Gastroesophageal sphincter (tissue), 4 donors: Measurements from ENCODE around the gene RND3. TPM values are rescaled to one million over a fixed set of nuclear protein-coding genes. Genes with fewer than 3 reads are reported as not detected.

Experiments used
- ATAC-seq: fragments of 150-250 bp; one replicate; pipeline ENCODE4 v1.9.1; 2016; ENCODE audit warnings: mild to moderate bottlenecking, moderate library complexity
- H3K27ac ChIP-seq, 4 donors: fragments of 200-600 bp; sonication (generic) in 3 of 4; 1 replicate in 3 of 4; 2 replicates in 1 of 4; pipeline ENCODE4 v1.5.1; 2016 to 2019
- H3K27me3 ChIP-seq: fragments of 200-600 bp; sonication (generic); one replicate; pipeline ENCODE4 v1.5.1; 2019
- H3K36me3 ChIP-seq, 2 donors: fragments of 200-600 bp; sonication (generic); one replicate each; pipeline ENCODE4 v1.5.1; 2019; ENCODE audit warnings: control low read depth in 1 of 2
- H3K4me1 ChIP-seq, 3 donors: fragments of 200-600 bp; sonication (generic); 1 replicate in 2 of 3; 2 replicates in 1 of 3; pipeline ENCODE4 v1.5.1; 2016 to 2019; ENCODE audit warnings: control low read depth in 2 of 3
- H3K4me3 ChIP-seq, 2 donors: fragments of 200-600 bp; sonication (generic); one replicate each; pipeline ENCODE4 v1.5.1; 2019; ENCODE audit warnings: mild to moderate bottlenecking in 1 of 2, moderate library complexity in 1 of 2
- H3K9me3 ChIP-seq, 3 donors: fragments of 200-600 bp; sonication (generic); one replicate each; pipeline ENCODE4 v1.5.1; 2017 to 2019; ENCODE audit warnings: control low read depth in 2 of 3
- EP300 ChIP-seq: sonication (generic); formaldehyde crosslinking; IDR thresholded peaks from one replicate; pipeline ENCODE4 v1.6.1; 2017; ENCODE audit warnings: antibody characterized with exemption, mild to moderate bottlenecking
- POLR2A ChIP-seq, 2 donors: fragments of 450-650 bp; IDR thresholded peaks; one replicate each; pipeline ENCODE4 v1.6.1; 2017; ENCODE audit warnings: antibody characterized with exemption in 2 of 2, mild to moderate bottlenecking in 2 of 2, moderate library complexity in 1 of 2
- POLR2AphosphoS5 ChIP-seq: sonication (generic); formaldehyde crosslinking; IDR thresholded peaks from one replicate; pipeline ENCODE4 v1.6.1; 2017; ENCODE audit warnings: antibody characterized with exemption
- WGBS, 2 donors: methylation state at CpG; one replicate each; pipeline ENCODE4 v1.1.5; 2018; ENCODE audit warnings: low coverage in 1 of 2; 5-methylcytosine and 5-hydroxymethylcytosine counted together
- total RNA-seq, 4 donors: library from RNA; depleted of rRNA; stranded (reverse); fragments of >200 nt; gene quantifications; one replicate each; pipeline ENCODE4 v1.1.0, GENCODE V29; 2016
- TF ChIP-seq, protein P1 (sequence below), 4 experiments: fragments of 200-600 bp in 2 of 4; fragments of 450-650 bp in 2 of 4; sonication (generic) in 1 of 4; IDR thresholded peaks; one replicate each; pipeline ENCODE4 v1.5.1; 2017 to 2019; ENCODE audit warnings: antibody characterized with exemption in 4 of 4, mild to moderate bottlenecking in 2 of 4, moderate library complexity in 2 of 4

The RND3 gene
- total RNA-seq, 4 donors from 2014 or later = 31.0 to 154 (median 81.0) TPM

DNA sequence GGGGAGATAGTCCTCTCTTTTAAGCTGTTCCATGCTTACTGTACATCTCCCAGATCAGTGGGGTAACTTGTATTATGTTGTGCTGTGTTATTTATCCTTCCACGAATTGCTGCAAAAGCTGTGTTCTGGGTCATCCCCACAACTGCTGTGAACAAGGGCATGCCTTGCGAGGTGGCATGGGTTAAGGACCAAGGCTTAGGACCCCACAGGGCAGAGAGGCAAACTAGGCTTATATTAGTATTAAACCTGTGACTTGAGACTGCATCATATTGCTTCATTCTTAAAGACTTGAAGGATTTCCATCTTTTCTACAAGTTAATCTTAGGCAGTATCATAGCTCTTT lies 19.9 kb downstream of the RND3 start:
- 50 to 63% methylated on average over 1 to 2 of the region's 2 CpGs for WGBS, 2 donors
- peaks cover 2 to 39% of the 10 kb centered on the region in 2 donors for H3K36me3 ChIP-seq
- no peak for ATAC-seq
- no peaks in the 10 kb centered on the region for H3K27me3 ChIP-seq
- peaks cover 9 to 54% (median 9%) of the 10 kb centered on the region in 3 donors for H3K4me1 ChIP-seq
- no peak overlapping the region for H3K4me3 ChIP-seq
- peak overlapping the region; percentile 72 to 85 (median 74) for H3K27ac ChIP-seq
- TF ChIP-seq POLR2AphosphoS5 = no peak
- TF ChIP-seq, protein P1, sequence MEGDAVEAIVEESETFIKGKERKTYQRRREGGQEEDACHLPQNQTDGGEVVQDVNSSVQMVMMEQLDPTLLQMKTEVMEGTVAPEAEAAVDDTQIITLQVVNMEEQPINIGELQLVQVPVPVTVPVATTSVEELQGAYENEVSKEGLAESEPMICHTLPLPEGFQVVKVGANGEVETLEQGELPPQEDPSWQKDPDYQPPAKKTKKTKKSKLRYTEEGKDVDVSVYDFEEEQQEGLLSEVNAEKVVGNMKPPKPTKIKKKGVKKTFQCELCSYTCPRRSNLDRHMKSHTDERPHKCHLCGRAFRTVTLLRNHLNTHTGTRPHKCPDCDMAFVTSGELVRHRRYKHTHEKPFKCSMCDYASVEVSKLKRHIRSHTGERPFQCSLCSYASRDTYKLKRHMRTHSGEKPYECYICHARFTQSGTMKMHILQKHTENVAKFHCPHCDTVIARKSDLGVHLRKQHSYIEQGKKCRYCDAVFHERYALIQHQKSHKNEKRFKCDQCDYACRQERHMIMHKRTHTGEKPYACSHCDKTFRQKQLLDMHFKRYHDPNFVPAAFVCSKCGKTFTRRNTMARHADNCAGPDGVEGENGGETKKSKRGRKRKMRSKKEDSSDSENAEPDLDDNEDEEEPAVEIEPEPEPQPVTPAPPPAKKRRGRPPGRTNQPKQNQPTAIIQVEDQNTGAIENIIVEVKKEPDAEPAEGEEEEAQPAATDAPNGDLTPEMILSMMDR (IDR thresholded peaks at IDR 0.05) = no peak
- no peak for TF ChIP-seq EP300
- no peak for TF ChIP-seq POLR2A (IDR thresholded peaks at IDR 0.05)
- no peaks in the 10 kb centered on the region for H3K9me3 ChIP-seq

DNA sequence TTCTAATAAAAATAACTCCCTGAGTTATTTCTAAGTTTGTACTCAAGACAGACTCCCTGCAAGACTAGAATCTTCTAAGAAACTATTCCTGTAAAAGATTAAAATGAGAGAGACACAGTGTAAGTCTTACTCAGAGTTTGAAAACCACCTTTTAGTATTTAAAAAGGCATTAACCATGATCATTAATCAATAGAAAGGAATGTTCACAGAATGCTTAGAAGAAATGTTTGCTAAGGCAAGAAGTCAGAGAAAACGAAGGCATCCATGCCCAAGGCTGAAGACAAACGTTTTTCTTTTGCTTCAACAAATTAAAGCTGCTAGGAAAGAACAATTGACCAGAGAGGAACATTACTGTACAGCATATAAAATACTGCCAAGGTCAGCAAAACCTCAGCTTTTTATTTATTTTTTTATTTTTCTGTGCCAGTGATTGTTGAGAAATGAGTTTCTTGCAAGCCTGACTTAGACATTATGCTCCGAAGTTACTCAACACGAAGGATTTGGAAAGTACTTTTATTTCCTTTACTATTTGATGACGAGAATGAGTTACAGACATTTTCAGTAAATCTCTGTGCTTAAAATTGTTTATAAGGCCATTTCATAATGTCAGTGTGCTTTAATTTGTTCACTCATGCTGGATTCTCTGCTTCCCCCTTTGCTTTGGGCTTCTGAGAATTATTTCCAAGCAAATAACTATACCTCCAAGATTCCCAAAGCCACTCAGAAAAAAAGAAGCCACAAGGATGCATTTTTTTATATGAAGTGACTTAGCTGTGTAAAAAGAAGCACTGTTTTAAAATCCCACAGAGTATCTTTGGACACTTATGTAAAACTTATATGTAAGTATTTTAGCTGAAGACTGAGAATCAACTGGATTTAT lies 20.5 kb downstream of the RND3 start:
- H3K27me3 ChIP-seq = no peaks in the 10 kb centered on the region
- H3K4me3 ChIP-seq = peak overlapping the region in 1 of 2 donors; percentile 17
- H3K9me3 ChIP-seq = no peaks in the 10 kb centered on the region
- WGBS, 2 donors = 8 to 14% methylated on average over 5 of the region's 5 CpGs
- H3K36me3 ChIP-seq = peaks cover 2 to 34% of the 10 kb centered on the region in 2 donors
- peak; percentile 66 for ATAC-seq
- H3K27ac ChIP-seq = peak overlapping the region; percentile 72 to 85 (median 74)
- TF ChIP-seq POLR2AphosphoS5 (peak; percentile 68), POLR2A (IDR thresholded peaks at IDR 0.05) (no peak)
- peaks cover 3 to 48% (median 9%) of the 10 kb centered on the region in 3 donors for H3K4me1 ChIP-seq

DNA sequence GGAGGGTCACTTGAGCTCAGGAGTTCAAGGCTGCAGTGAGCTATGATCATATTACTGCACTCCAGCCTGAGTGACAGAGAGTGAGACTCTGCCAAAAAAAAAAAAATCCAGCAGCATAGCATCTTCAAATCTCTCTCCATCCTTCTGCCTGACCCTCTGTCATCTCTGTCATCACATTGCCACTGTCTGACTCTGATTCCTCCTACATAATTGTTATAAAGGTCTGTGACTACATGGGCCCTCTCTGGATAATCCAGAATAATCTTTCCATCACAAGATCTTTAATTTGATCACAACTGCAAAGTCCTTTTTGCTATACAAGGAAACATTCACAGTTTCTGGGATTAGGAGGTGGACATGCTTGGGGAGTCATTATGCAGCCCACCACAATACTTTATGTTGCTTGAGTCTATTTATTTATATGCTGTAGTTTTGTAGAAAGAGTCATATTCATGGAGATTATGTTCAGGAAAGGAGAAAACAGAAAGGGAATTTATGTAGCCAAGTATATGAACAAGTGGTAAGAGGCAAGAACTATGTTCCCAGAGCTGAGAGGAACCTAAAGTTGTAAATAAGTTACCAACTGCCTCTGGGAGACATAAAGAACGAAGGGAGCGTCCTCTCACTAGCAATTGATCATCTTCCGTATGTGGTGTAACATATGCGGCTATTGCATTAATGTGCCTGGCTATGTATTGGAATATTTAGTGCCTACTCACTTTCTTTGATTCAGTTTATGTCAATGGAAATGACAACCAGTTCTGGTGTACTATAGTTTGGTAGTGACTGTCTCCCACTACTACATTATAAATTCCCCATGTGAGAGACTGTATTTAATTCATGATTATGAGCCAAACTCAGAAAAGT lies 21.5 kb downstream of the RND3 start:
- no peak for ATAC-seq
- peaks cover 3 to 46% (median 9%) of the 10 kb centered on the region in 3 donors for H3K4me1 ChIP-seq
- H3K36me3 ChIP-seq = peaks cover 2 to 23% of the 10 kb centered on the region in 2 donors
- peak overlapping the region; percentile 59 to 85 (median 73) for H3K27ac ChIP-seq
- 80 to 94% methylated on average over 4 of the region's 4 CpGs for WGBS, 2 donors
- H3K27me3 ChIP-seq = no peaks in the 10 kb centered on the region
- H3K9me3 ChIP-seq = no peaks in the 10 kb centered on the region
- H3K4me3 ChIP-seq = no peak overlapping the region
- TF ChIP-seq POLR2A (IDR thresholded peaks at IDR 0.05) (no peak), POLR2AphosphoS5 (no peak), EP300 (no peak)
- TF ChIP-seq, protein P1 (IDR thresholded peaks at IDR 0.05) = no peak

DNA sequence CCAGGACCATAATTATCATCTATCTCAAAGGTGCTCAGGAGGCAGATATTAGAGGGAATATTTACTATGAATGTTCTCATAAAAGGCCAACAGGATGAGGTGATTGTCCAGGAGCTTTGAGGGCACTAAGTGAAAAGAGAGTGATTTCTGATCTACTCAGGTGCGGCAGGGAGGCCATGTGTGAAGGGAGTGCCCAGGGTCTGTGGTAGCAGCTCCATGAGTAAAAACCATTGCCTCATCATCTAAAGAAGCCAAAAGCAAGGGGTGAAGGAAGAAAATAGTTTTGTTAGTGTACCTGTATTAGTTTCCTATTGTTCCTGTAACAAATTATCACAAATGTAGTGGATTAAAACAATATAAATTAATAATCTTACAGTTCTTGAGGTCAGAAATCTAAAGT lies 22.5 kb downstream of the RND3 start:
- no peak for ATAC-seq
- TF ChIP-seq POLR2AphosphoS5 (no peak), EP300 (no peak), POLR2A (IDR thresholded peaks at IDR 0.05) (no peak)
- TF ChIP-seq, protein P1 (IDR thresholded peaks at IDR 0.05) = no peak
- peak overlapping the region in 2 of 4 donors; percentile 72 to 74 for H3K27ac ChIP-seq
- 100% methylated on average over 1 of the region's 1 CpG; no CpG with 5 or more reads in 1 of the 2 donors for WGBS, 2 donors
- H3K9me3 ChIP-seq = no peaks in the 10 kb centered on the region
- no peaks in the 10 kb centered on the region for H3K27me3 ChIP-seq
- peaks cover 3 to 46% (median 9%) of the 10 kb centered on the region in 3 donors for H3K4me1 ChIP-seq
- no peak overlapping the region for H3K4me3 ChIP-seq
- peaks cover under 1 to 14% of the 10 kb centered on the region in 2 donors for H3K36me3 ChIP-seq

DNA sequence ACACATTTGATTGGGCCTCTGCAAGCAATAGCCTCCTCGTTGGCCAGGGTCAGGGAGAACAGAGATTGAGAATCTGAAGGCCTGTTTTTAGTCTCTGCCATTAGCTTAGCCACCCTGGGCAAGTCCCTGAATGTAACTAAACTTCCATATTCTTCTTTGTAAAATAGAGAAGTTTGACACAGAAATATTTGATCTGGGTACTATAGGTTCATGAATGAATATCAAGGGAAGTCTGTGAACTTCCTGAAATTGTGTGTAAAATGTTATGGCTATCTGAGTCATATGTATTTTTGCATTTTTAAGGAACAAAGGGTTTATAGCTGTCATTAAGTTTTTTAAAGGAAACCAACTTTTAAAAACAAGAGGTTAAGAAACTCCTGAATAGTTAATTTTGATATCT lies 23.2 kb downstream of the RND3 start:
- TF ChIP-seq POLR2AphosphoS5 = no peak
- TF ChIP-seq, protein P1 (IDR thresholded peaks at IDR 0.05) = no peak
- no peak for TF ChIP-seq EP300
- TF ChIP-seq POLR2A (IDR thresholded peaks at IDR 0.05) = no peak
- no peak overlapping the region for H3K4me3 ChIP-seq
- no peak overlapping the region for H3K27ac ChIP-seq
- peaks cover 3 to 45% (median 9%) of the 10 kb centered on the region in 3 donors for H3K4me1 ChIP-seq
- no peak for ATAC-seq
- H3K9me3 ChIP-seq = no peaks in the 10 kb centered on the region
- 78% methylated on average over 1 of the region's 1 CpG; no CpG with 5 or more reads in 1 of the 2 donors for WGBS, 2 donors
- H3K27me3 ChIP-seq = no peaks in the 10 kb centered on the region
- H3K36me3 ChIP-seq = peaks cover 0 to 7% of the 10 kb centered on the region in 2 donors
